Measurements from ENCODE around the gene DAND5.

The DAND5 gene

DNA sequence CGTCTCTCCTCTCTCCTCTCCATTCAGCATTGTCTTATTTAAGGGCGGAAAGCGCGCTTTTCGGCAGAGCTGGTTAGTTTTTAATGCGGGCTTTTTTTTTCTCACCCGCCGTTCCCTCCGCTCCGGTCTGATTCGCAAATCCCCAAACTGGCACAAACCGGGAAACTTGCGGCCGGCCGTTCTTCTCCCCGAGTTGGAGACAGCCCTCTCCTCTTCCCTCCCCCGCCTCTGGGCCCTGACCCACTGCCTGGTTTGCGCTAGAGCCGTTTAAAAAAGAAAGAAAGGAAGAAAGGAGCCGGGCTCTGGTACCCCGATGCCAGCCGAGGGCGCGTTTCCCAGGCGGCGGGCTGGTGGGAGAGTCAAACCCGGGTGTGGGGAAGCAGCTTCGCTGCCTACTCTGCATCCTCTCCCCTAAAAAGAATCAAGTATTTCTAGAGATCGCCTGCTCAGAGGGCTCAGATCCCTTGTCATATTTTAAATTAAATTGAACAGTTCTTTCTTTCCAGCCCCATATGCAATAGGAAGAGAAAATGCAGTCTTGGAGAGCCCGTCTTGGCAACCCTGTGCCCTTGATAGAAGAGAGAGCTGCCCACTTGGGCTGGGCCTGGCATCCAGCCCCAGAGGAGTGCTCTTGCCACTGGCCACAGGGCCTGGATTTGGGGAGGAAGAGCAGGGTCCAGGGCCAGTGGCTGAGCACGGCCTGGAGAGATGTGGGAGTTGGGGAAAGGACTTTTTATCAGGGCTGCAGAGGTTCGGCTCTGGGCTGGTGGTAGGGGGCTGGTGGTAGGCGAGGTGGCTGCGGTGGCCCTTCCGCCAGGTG, 44.9 kb downstream of the DAND5 start:
- in situ Hi-C loops (cut with MboI; ENCODE audit: low pct_unique_long_range_greater_than_20kb, low sequenced_read_pairs), result no loop called here
- DNase-seq, result peak; percentile 82

DNA sequence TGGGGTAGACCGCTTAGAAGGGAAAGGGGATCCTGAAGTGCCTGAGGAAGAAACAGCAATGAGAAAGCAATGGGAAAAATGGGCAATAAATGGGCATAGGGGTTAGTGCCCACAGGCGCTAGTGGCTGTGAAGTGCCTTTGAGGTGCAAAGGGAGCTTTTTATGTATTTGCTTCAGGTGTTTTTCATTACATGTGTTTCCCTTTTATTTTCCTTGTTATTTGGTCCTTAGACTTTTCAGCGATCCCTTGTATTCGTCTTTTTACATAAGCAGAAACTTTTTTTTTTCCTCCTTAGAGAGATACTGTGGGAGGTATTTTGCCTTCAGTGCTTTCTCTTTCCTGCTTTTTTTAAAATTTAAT, 45.5 kb downstream of the DAND5 start:
- in situ Hi-C loops (cut with MboI; ENCODE audit: low pct_unique_long_range_greater_than_20kb, low sequenced_read_pairs), result no loop called here
- DNase-seq, result no peak

DNA sequence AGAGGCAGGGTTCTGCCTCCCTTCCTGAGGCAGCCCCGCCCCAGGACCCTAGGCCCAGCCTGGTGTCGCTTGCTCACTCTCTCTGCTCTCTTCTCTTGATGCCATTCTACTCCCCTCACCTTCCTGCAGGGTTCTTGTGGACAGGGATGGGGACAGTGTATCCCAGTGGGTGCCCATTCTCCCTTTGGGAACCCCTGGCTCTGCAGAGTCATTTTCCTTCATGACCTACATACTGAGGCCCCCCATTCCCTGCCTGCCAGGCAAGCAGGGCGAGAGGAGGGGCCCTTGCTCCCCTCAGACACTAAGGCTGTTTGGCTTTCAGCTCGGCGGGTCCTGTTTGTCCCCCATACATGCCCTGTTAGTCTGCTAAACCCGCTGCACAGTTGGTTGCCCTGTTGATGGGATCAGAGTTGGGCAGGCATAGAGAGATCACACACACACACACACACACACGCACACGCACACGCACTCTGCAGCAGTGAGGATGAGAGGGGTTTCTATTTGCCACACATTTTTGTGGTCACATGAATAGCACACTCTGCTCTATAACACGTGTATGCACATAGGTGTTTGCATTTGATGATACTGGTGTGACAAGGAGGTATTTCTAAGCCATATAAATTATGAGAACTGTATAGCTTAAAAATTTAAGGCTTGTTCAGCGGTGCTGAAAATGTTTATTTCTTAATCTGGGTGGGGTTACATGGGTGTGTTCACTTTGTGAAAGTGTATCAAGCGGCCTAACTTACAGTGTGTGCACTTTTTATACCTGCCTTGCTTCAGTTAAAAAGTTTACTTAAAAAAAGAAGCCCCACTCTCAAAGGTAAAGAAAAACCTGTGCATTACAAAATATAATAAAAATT, 46.2 kb downstream of the DAND5 start:
- DNase-seq, result peak; percentile 40
- in situ Hi-C loops (cut with MboI; ENCODE audit: low pct_unique_long_range_greater_than_20kb, low sequenced_read_pairs), result no loop called here

DNA sequence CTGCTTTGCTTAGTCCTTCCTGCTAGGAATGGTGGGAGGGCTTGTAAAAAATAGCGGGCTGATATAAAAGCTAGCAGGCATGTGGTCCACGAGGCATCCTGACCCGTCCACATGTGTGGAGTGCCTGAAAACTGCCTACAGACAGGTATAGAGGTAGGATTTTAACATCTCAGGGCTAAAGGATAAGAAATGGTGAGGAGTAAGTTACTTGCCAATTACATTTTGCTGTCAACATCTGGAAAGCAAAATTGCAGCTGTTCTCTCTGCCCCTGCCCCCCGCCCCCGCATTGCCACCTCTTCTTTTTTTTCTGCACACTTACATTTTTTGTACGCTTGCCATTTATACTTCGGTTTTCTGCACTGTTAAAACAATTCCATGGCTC, 46.9 kb downstream of the DAND5 start:
- no peak for DNase-seq
- in situ Hi-C loops (cut with MboI; ENCODE audit: low pct_unique_long_range_greater_than_20kb, low sequenced_read_pairs), result no loop called here

DNA sequence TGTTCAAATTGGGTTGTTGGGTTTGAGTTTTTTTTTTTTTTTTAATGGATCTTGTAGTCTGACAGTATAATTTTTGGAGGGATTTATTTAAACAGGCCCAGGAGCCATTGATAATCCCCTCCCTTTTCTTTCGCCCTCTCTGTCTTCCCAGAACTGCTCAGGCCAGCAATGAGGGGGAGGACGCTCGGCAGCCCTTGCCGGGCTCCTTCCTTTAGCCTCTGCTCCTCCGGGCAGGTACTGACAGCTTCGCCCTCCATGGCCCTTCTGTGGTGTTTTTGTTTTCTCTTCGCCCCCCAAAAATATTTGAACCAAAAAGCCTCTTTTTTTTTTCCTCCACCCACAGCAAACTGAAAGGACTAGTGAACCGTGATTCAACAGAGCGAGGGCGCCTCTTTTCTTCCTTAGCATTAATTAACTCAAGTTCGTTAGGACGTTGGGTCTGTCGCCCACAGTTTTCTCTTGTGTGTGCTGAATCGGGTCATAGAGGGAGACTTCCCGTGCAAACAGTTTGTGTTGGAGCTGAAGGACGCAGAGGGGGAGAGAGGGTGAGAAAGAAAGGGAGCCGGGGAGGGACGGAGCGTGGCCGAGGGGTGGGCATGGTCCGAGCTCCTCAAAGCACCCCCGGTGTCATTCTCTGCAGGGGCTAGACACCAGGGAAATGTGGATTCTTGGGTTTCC, 47.4 kb downstream of the DAND5 start:
- no peak for DNase-seq
- in situ Hi-C loops (cut with MboI; ENCODE audit: low pct_unique_long_range_greater_than_20kb, low sequenced_read_pairs), result no loop called here

DNA sequence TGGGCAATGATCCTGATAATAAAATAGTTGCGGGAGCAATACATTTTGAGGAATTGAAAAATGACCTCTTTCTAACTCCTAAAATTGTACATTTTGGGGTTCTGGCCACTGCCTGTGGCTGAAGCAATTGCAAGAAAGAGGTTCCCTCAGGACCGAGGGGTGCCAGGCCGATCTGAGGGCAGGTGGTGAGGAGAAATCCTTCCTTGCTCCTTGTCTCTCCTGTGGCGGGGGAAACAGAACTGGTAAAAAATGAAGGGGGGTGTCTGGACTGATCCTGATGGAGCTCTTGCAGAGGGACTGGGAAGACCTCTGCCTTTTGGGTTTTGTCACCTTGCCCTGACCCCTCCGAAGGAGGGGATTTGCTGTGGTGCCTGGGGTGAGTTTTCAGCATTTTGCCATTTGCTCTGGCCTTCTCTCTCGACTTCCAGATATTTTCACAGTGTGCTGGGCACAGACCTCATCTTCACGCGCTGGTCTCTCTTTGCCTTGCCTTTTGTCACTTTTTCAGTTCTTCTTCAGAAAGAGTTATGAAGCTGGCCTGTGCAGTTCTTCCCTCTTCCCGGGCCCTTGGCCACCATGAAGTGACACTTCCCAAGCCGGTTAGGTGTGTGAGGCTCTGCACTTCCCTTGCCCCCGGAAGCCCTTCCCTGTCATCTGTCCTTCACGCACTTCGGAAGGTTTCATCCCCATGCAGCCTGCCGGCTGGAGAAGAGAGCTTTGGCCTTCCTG, 48.1 kb downstream of the DAND5 start:
- DNase-seq, result no peak

DNA sequence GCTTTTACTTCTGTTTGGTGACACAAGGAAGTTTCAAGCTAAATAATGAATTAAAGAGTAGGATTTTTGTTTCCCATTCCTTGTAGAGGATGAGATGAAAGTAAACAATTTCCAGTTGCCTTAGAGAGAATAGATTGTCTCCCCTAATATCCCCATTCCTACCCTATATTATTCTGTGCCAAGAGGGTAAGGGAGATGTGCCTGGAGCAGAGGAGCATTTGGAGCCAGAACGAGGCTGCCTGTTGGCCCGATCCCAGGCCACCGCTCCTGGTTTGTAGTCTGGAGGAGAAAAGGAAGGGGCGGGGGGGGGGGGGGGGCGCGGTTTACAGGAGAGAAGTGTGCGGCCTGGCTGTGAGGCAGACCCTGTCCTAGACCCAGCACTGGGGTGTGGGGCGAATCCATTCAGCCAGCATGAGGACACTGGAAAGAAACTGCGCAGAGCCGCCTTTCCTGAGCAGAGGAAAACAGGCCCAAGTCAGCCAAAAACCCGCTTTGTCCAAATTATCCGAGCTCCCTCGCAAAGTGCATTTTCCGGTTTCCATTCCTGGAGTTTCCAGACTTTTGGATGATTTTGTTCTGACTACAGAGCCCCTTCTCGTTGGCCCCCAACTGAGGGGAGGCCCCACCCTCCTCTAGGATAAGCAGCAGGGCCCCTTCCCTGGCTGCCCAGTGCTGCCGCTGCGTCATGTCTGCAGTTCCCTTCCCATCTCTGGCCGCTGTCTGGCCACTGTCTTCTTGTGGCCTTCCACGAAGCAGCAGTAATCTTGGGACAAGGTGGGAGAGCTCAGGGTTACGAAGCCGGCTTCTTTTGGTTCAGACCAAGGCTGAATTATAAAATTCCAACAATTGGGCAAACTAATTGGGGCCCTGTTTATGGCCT, 48.9 kb downstream of the DAND5 start:
- DNase-seq, result no peak
- in situ Hi-C loops (cut with MboI; ENCODE audit: low pct_unique_long_range_greater_than_20kb, low sequenced_read_pairs), result no loop called here

More for the DNA sequence above, 48.1 kb downstream of the DAND5 start:
- in situ Hi-C loops (cut with MboI; ENCODE audit: low pct_unique_long_range_greater_than_20kb, low sequenced_read_pairs), result no loop called here

DNA sequence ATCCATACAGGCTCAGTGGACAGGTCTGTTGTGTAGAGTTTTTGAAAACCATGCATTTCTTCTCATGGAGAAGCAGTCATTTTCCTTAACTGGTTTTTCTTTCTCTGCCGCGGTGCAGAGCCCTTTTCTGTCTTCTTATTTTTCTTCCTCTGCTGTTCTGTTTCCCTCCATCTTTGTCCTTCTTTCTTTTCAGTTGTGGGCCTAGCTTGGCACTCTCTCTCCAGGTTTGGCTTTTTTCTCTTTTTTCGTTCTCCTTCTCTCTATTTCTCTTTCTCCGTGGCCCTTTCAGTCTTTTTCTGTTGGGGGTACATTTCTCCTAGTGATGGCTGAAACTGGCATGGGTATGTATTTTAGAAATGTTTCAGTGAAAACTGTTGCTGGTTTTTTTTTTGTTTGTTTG, 50.0 kb downstream of the DAND5 start:
- DNase-seq, result no peak
- in situ Hi-C loops (cut with MboI; ENCODE audit: low pct_unique_long_range_greater_than_20kb, low sequenced_read_pairs), result no loop called here

DNA sequence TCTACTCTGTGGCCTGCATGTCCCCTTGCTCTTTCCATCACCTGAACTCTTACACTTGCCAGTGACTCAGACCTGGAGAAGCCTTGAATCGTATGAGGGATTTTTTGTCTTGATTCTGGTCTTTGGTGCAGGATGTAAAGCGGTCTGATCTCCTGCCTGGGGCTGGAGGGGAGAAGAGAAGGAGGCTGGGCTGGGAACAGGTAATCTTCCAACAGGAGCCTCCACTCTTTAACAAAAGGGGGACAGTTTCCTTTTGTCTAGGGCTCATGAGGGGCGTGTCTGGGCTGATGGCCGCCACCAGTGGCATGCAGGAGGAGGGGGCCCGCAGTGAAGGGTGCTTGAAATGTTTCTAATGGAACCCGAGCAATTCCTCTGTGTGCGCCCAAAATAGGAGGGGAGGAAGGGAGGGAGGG, 50.6 kb downstream of the DAND5 start:
- DNase-seq, result no peak
- in situ Hi-C loops (cut with MboI; ENCODE audit: low pct_unique_long_range_greater_than_20kb, low sequenced_read_pairs), result no loop called here

DNA sequence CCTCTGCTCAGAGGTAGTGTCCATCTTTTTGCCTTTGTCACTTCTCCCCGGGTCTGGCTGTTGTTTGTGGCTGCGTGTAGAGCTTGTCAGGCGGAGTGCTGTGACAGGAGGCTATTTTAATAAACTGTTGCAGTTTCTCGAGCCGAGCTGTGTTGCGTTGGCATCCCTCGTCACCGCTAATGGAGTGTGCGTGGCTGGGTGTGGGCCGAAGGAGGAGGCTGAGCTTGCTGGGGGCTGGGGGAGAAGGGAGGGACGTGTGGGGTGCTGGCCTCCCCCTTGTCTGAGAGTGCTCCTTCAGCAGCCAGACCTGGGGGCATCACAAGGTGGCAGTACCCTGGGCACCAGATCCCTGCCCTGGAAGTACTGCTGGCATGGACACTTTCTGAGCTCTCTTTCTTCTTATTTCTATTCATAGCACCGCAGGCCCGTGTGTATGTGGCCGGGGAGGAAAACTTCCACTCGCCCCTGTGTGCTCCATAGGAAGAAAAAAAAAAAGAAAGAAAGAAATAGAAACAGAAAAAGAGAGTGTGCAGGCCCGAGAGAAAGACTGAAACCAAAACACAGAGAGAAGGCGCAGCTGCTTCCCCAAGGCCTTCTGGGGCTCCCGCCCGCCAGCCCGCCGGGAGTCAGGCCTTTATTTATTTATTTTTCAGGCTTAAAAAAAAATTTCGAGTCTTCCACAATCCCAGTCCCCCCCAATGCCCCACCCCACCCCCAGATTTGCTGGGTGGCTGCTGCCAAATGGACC, 52.9 kb downstream of the DAND5 start:
- peak; percentile 11 for DNase-seq
- in situ Hi-C loops (cut with MboI; ENCODE audit: low pct_unique_long_range_greater_than_20kb, low sequenced_read_pairs), result no loop called here

DNA sequence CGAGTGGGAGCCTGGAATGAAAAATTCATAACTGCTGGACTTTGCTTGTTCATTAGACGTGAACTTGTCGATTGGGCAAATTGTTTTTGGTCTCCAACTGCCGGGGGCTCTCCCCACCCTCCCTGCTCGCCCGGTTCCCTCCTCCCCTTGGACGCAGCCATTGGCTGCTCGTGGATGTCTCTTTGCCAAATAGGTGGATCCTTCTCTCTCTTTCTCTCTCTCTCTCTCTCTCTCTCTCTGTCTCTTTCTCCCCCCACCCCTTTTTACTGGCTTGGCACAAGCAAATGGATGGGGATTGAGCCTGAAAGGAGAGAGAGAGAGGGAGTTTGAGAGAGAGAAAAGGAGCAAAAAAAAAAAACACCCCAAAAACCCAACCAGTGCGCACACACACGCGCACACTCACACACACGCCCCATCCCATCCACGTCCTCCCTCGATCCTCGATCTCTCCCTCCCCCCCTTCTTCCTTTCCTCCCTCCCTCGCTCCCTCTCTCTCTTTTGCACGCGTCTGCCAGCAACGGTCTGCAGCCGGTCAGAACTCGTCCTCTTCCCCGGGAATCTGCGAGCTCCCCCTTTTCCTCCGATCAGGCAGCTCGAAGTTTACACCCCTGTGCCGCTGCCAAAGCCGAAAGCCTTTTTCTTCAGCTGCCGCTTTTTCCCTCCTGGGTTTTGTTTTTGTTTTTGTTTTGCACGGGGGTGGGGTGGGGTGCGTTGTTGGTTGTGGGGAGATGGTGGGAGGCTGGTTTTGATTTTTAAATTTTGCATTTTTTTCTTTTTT, 53.7 kb downstream of the DAND5 start:
- peak; percentile 82 for DNase-seq

DNA sequence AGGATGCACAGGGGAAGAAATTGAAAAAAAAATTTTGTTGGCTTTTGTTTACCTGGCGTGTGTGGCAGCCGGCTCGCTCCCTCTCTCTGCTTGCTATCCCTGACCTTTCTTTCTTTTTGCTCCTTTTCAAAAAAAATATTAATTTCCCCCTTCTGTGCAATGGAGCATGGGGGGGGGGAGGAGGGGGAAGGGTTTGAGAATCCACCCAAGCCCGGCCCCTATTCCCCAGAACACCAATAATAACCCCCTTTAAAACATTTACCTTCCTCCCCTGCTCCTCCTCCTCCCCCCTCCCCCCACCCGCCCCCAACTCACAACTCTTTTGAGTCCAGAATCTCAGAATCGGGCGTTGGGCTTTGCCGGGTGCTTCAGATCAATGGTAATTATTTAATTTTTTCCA, 54.3 kb downstream of the DAND5 start:
- in situ Hi-C loops (cut with MboI; ENCODE audit: low pct_unique_long_range_greater_than_20kb, low sequenced_read_pairs), result no loop called here
- DNase-seq, result no peak

More for the DNA sequence above, 53.7 kb downstream of the DAND5 start:
- in situ Hi-C loops (cut with MboI; ENCODE audit: low pct_unique_long_range_greater_than_20kb, low sequenced_read_pairs), result no loop called here
